Mesothelial cell of epicardium (in vitro differentiated cells): ENCODE measurements around the gene ABCA7. TPM values are rescaled to one million over a fixed set of nuclear protein-coding genes. Genes with fewer than 3 reads are reported as not detected.
A peak's percentile ranks its signal among the peaks of the same experiment; 100 is the strongest.

Experiments
- DNase-seq, 2 experiments: peaks; one replicate each; pipeline ENCODE4 v3.0.0; 2021; ENCODE audit warnings: low spot score in 2 of 2; ENCODE audit not compliant: unreplicated experiment in 2 of 2
- H3K27ac Mint-ChIP-seq: 2 replicates; pipeline ENCODE4 v1.8.0; 2021; ENCODE audit warnings: mixed read lengths
- H3K27me3 Mint-ChIP-seq: 2 replicates; pipeline ENCODE4 v1.8.0; 2021; ENCODE audit warnings: low read depth, mixed read lengths
- H3K36me3 Mint-ChIP-seq: 2 replicates; pipeline ENCODE4 v1.8.0; 2021; ENCODE audit warnings: mixed read lengths
- H3K4me1 Mint-ChIP-seq: 2 replicates; pipeline ENCODE4 v1.8.0; 2021; ENCODE audit warnings: mixed read lengths
- H3K4me3 Mint-ChIP-seq: 2 replicates; pipeline ENCODE4 v1.8.0; 2021; ENCODE audit warnings: mild to moderate bottlenecking, moderate library complexity, mixed read lengths
- H3K9me3 Mint-ChIP-seq: 2 replicates; pipeline ENCODE4 v1.8.0; 2021; ENCODE audit warnings: mixed read lengths
- total RNA-seq: library from RNA; stranded (reverse); gene quantifications from 3 replicates; pipeline ENCODE4 v1.2.1, GENCODE V29; 2021
- TF ChIP-seq, protein P1 (sequence below): fragments of 200-600 bp; sonication (generic); IDR thresholded peaks from one replicate; pipeline ENCODE4 v1.5.0; 2021; ENCODE audit warnings: antibody characterized with exemption; ENCODE audit not compliant: unreplicated experiment

Gene ABCA7
- total RNA-seq, 1 donor from 2014 or later = 22.5 TPM

DNA sequence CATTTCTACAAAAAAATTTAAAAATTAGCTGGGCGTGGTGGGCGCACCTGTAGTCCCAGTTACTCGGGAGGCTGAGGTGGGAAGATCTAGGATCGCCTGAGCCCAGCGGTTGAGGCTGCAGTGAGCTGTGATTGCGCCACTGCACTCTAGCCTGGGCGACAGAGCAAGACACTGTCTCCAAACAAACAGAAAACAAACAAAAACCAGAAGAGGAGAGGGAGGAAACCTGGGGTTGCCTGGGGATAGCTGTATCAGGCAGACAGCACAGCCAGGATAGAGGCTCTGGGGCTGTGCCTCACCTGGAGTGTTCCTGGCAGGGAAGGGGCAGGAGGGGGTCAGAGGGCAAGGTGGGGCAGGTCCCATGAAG is 57.9 kb downstream of the ABCA7 start:
- Mint-ChIP-seq H3K4me3 (peak overlapping the region; percentile 20), H3K27ac (peak overlapping the region; percentile 31), H3K9me3 (no peaks in the 10 kb centered on the region), H3K4me1 (peaks cover 33% of the 10 kb centered on the region), H3K36me3 (no peaks in the 10 kb centered on the region), H3K27me3 (no peaks in the 10 kb centered on the region)
- TF ChIP-seq, protein P1, sequence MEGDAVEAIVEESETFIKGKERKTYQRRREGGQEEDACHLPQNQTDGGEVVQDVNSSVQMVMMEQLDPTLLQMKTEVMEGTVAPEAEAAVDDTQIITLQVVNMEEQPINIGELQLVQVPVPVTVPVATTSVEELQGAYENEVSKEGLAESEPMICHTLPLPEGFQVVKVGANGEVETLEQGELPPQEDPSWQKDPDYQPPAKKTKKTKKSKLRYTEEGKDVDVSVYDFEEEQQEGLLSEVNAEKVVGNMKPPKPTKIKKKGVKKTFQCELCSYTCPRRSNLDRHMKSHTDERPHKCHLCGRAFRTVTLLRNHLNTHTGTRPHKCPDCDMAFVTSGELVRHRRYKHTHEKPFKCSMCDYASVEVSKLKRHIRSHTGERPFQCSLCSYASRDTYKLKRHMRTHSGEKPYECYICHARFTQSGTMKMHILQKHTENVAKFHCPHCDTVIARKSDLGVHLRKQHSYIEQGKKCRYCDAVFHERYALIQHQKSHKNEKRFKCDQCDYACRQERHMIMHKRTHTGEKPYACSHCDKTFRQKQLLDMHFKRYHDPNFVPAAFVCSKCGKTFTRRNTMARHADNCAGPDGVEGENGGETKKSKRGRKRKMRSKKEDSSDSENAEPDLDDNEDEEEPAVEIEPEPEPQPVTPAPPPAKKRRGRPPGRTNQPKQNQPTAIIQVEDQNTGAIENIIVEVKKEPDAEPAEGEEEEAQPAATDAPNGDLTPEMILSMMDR = no peak
- DNase-seq = no peak

DNA sequence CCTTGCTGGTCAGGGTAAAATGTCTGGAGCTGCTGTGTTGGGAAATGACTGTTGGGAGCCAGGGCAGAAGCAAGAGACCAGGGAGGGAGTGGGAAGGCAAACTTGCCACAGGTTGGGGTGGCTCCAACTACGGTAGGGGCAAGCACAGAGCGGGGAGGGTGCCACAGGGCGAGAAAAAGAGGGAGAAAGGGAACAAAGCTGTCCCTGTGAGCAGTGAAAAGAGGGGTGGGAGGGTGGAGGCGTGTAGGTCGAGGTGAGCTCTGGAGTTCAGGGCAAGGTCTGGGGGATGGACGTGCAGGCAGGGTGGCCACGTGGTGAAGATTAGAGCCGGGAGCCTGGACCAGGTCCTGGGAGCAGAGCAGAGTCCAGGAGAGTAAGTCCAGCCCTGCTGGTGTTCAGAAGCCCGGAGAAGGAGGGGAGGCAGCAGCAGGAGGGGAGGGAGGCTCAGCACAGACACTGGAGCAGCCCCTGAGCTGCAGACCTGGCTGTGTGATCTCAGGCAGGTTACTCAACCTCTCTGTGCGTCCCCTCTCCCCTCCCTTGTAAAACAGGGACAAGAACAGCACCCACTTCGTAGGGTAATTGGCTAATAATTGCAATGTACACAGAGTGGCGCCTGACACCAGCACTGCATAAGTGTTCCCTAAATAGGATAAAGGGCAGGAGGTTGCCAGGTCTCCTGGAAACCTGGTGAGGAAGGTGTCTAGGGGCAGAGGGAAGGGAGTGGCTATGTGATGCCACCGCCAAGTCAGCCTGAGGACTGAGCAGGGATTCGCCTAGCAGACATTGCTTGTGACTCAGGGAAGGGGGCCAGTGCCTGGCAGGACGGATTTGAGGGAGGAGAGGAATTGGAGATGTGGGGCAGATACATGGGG is 58.5 kb downstream of the ABCA7 start:
- Mint-ChIP-seq H3K4me1 (peaks cover 32% of the 10 kb centered on the region), H3K27ac (peak overlapping the region; percentile 31), H3K4me3 (no peak overlapping the region), H3K36me3 (no peaks in the 10 kb centered on the region), H3K27me3 (no peaks in the 10 kb centered on the region), H3K9me3 (no peaks in the 10 kb centered on the region)
- DNase-seq = no peak
- TF ChIP-seq, protein P1 = no peak

DNA sequence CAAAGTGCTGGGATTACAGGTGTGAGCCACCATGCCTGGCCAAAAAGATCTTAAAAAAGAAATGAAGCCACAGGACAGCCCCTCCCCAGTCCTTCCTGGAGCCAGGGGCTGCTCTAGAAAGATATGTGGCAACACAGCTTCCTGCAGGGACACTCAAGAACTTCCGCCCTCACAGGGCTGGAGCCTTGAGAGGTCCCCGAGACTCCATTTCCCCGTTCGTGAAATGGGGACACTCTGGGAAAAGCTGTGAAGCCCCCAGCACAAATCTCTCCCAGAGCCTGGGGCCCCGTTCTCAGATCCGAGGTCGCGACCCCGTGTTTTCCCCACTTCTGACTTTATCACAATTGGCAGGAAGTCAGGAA is 61.4 kb downstream of the ABCA7 start:
- Mint-ChIP-seq H3K27ac (peak overlapping the region; percentile 89), H3K4me1 (peaks cover 25% of the 10 kb centered on the region), H3K27me3 (no peaks in the 10 kb centered on the region), H3K4me3 (no peak overlapping the region), H3K9me3 (no peaks in the 10 kb centered on the region), H3K36me3 (no peaks in the 10 kb centered on the region)
- TF ChIP-seq, protein P1 = no peak
- no peak for DNase-seq

DNA sequence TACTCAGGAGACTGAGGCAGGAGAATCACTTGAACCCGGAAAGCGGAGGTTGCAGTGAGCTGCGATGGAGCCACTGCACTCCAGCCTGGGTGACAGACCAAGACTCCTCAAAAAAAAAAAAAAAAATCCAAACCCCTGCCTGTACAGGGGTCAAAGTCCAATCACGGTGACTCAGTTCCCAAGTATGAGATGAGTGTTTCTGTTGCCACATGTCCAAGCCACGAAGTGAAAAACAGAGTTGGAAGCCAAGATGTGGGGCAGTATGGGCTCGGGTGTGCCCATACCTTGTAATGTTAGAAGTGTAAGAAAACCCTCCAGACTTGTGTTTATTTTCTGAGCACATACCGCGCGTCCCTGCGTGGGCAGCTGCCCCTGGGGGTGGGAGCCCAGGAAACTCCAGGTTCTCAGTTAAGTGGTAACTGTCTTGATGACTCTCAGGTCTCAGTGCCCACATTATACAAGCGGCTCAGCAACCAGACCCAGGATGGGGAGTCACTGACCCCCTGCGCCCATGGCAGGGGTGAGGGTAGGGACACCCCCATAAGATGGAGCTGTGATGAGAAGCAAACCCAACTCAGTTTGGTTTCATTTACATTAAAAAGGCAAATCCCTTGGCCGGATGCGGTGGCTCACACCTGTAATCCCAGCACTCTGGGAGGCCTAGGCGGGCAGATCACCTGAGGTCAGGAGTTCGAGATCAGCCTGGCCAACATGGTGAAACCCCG is 62.7 kb downstream of the ABCA7 start:
- TF ChIP-seq, protein P1 = no peak
- Mint-ChIP-seq H3K27ac (peak overlapping the region; percentile 92), H3K36me3 (no peaks in the 10 kb centered on the region), H3K9me3 (no peaks in the 10 kb centered on the region), H3K27me3 (no peaks in the 10 kb centered on the region), H3K4me1 (peaks cover 28% of the 10 kb centered on the region), H3K4me3 (no peak overlapping the region)
- DNase-seq = no peak

DNA sequence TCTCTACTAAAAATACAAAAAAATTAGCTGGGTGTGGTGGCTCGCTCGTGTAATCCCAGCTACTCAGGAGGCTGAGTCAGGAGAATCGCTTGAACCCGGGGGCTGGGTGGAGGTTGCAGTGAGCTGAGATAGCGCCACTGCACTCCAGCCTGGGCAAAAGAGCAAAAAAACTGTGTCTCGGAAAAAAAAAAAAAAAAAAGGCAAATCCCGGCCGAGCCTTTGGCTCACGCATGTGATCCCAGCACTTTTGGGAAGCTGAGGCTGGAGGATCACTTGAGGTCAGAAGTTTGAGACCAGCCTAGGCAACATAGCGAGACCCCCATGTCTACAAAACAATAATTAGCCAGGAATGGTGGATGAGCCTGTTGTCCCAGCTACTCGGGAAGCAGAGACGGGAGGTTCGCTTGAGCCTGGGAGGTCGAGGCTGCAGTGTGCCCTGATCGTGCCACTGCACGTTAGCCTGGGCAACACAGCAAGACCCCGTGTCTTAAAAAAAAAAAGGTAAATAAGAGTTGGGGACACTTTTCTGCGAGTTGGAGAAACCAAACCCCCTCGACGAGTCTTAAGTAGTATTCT is 63.3 kb downstream of the ABCA7 start:
- Mint-ChIP-seq H3K9me3 (no peaks in the 10 kb centered on the region), H3K4me1 (peaks cover 28% of the 10 kb centered on the region), H3K27ac (peak overlapping the region; percentile 92), H3K36me3 (no peaks in the 10 kb centered on the region), H3K4me3 (peak overlapping the region; percentile 57), H3K27me3 (no peaks in the 10 kb centered on the region)
- no peak for DNase-seq
- TF ChIP-seq, protein P1 = no peak
